ENCODE measurements around the gene GBX1.

The GBX1 gene

DNA sequence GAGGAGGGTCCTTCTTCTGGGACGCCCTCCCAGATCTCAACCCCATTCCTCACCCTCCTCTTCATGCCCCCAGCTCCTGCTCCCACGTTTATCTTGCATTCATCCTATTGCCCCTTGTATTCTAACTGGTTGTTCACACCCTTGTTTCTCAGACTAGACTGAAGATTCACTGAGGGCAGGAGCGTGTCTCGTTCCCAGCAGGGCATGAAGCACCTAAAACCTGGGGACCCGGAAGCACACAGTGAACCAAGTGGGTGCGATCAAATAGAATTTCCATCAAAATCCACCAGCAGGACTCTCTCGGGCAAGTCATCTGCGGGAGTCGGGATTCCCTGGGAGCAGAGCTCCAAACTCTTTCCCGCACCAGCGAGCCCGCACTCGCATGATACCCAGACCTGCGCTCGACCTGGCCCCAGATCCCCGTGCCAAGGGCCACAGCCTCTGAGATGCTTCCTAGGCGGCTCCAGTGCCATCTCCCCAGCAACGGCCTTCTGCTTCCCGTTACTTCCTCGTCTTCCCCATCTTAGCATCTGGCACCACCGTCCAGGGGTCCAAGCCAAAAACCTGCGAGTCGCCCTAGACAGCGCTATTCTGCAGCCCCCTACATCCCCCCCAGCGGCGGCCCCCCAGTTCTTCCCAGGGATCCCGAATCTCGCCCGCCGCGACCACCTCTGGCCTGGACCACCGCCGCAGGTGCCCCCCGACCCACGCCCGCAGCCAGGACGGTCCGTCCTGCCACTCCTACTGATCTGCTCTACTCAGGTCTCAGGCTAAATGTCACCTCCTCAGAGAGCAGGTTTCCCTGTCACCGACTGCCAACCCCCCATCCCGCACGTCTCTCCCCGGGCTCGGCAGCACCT lies 6.1 kb upstream of the GBX1 start:
- DNase-seq (ENCODE audit: low spot score): no peak

DNA sequence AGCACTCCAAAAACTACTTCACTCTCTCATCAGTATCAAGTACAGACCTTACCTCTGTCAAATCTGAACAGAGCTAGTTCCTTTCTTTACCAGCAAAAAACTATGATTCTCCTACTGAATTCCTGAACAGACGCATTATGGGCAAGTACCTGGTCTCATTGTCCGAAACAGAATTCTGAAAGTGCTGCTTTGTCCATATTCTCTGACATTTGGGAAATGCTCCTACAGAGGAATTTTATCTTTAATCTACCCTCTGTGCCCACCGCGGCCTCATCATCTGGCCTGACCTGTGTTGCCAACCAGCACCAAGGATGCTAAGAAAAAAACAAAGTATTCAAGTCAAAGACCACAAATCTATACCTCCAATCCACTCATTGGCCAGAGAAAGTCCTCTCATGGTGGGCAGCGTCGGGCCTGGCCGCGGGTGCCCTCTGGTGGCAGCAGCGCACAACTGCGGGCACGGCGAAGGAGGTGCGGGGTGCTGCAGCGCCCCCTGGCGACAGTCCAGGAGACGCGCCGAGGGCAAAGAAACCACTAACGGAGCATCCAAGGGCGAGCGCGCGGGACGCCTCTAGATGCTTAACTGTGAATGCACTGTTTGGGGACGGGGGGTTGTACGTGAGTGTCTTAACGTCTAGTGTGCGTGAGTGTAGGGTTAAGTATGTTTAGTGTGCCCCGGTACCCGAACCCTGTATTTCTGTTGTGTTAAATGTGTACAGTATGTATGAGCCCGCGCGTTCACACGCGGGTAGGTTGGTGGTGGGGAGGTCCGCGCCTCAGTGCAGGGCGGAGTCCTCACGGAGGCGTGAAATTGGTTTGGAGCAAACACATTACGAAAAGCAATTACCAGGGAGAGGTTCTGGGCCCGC lies 5.0 kb upstream of the GBX1 start:
- DNase-seq (ENCODE audit: low spot score): peak; percentile 89

DNA sequence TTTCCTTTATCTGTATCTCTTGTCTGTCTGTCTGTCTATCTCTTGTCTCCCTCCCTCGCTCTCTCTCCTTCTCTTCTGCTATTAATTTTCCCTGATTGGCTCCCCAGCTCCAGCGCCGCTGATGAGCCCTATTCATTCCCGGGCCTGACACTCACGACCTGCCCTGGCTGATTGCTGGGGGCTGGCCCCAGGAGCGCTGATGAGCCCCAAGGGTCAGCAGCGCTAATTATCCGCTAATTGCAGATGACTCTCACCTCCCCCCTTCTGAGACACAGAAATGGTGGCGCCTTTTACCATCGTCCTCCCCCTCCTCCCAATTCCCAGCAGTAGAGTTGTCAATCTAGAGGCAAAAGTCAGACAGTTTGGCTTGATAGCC lies 1.3 kb upstream of the GBX1 start:
- no peak for DNase-seq (ENCODE audit: low spot score)

- no peak for DNase-seq (ENCODE audit: low spot score)
Measured at GRCh38 chr7:151168003-151168786, 701 bp upstream of the GBX1 start.

DNA sequence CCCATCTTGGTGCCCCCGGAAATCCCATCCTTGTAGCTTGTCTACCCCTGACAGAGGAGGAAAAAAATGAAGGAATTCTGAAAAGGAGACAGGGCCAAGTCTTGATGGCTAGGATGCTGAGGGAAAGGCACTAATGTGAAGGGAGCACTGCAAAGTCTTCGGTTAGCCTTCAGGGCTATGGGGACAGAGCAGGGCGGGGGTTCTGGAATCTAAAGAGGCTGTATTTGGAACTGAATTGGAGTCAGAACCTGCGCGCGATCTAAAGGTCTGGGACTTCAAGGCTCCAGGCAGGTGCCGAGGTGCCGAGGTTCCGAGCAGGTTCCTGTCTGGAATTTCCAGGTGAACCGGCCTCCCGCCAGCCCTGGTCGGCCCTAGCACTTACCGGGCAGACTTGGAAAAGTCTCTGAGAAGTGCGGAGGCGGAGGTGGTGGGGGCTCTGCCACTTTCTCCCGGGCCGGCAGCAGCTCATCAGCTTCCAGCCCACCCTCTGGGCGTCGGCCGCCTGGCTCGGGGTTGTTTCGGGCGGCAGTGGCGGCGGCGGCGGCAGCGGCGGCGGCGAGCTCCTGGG lies 781 bp downstream of the GBX1 start:
- no peak for DNase-seq (ENCODE audit: low spot score)

DNA sequence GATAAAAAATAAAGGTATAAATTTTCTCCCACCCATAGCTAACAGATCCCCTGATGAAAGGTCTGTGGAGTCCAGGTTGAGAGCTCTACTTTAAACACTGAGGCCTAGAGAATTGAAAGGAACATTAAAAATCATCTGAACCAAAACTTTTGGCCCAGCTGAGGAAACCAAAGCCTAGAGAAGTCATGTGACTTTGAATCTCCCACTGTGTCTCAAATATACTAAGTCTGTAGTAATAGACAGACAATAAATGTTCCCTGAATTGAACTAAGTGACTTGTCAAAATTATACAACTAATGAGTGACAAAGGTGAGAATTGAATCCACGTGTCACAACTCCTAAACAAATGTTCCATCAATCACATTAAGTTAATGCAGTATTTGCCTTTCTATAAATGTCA lies 5.7 kb downstream of the GBX1 start:
- no peak for DNase-seq (ENCODE audit: low spot score)

DNA sequence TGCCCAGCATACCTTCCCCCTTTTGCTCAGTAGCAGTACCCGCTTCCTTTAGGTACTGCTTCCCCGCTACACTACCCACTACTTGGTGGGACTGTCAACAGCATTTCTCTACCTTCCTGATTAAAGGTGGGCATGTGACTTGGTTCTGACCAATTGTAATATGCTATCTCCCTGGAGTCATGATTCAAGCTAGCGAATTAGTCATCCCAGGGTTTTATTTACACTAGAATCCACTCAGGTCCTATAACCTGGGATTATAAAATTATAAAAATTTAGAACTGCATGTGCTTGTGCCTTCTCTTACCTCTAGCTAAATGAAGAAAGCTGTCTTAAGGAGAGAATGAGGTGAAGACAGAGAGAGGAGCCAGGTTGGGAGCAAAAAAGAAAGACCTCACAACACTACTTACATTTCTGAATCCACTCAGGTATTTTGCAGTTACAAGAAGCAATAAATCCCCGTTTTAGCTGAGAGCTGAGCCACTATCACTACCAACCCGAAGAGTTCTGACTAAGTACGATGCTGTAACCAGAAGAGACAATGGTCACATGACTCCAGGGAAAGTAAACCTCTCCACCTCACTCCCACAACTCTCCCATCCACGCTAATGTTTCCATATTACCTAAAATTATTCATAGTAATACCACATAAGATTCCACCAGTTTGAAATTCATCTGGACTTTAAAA lies 9.7 kb downstream of the GBX1 start:
- DNase-seq (ENCODE audit: low spot score): no peak

DNA sequence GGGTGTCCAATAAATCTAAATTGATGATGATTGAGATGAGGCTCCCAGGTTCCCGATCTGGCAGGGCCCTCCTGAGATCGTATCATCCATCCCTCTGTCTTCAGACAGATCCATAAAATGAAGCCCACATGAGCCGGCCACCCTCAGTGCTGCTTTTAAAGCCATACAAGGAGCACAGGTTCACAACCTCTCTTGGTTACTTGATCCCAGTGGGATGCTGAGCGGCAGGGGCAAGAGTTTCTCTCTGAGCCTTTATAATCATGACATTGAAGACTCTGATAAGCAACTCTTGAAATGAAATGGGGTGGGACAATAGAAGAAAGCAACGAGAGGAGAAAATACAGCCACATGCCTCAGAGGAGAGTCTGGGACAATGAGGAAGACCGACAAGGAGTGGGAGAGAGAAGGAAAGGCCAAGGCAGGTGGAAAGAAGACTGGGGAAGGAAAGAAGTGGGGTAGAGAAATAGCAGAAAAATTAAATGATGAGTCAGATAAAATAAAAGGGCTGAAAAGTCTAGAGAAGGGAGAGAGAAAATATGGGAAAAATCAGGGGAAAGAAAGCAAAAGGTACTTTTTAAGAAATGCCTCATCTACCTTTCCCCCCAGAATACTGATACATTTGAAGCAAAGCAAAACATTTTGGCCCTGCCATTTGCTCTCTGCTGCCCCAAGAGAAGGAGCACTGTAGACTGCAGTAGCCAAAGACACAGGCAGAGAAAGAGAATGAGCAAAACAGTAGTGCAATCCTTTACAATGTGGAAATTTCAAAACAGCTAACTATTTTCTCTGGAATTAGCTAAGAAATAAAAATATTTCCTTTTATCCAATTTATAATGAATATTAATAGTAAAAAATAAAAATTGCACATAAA lies 14.6 kb downstream of the GBX1 start:
- no peak for DNase-seq (ENCODE audit: low spot score)

DNA sequence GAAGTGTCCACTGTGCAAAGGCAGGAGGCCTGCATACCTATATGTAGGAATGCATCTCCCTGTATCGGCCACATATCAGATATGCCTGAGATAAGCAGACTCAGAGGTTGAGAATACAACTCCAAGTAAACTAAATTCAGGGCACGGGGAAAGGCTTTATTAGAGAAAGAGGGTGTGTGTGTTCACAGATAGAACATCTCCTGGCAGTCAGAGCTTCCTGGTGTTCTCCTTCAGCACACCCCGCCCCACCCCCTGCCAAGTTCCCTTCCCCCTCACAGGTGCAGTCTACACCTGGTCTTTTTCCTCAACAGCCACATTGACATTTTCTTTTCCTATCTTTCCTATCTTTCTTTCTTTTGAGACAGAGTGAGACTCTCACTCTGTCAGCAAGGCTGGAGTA lies 17.1 kb downstream of the GBX1 start:
- DNase-seq (ENCODE audit: low spot score): no peak

GRCh38 chr7:151148319-151149259 lies 18.9 kb downstream of the GBX1 start:
- DNase-seq (ENCODE audit: low spot score): no peak

- DNase-seq (ENCODE audit: low spot score): no peak
Measured at GRCh38 chr7:151146761-151147160, 20.7 kb downstream of the GBX1 start.

DNA sequence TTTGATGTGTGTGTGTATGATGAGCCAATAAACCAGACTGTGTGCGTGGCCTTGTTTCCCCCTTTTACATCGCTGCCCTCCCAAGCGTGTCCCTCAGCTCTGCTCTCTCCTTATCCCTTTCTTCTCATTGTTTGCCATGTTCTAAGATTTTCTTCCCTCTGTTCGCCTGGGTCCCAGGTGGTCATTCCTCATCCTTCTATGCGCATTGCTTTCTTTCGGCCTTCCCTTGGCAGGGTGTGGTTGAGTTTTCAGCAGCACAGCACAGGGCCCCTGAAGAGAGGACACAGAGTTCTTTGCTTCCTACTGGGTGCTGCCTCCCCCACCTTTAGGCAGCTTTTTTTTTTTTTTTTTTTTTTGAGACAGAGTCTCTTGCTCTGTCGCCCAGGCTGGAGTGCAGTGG lies 23.1 kb downstream of the GBX1 start:
- no peak for DNase-seq (ENCODE audit: low spot score)

DNA sequence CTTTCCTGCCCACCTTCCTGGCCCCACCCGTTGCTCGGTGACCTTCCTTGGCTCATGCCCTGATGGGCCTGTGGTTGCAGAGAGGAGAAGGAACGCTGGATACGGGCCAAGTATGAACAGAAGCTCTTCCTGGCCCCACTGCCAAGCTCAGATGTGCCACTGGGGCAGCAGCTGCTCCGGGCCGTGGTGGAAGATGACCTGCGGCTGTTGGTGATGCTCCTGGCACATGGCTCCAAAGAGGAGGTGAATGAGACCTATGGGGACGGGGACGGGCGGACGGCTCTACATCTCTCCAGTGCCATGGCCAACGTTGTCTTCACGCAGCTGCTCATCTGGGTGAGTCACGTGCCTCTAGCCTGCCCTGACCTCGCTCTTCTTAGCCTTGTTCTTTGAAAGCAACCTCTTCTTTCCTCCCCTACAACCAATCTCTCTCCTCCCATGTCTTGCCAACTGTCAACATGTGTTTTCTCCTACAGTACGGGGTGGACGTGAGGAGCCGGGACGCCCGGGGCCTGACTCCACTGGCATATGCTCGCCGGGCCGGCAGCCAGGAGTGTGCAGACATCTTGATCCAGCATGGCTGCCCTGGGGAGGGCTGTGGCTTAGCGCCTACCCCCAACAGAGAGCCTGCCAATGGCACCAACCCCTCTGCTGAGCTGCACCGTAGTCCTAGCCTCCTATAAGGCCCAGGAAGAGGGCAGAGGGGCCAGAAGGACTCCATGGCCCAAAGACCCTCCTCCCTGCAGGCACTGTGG lies 24.1 kb downstream of the GBX1 start:
- DNase-seq (ENCODE audit: low spot score): no peak

DNA sequence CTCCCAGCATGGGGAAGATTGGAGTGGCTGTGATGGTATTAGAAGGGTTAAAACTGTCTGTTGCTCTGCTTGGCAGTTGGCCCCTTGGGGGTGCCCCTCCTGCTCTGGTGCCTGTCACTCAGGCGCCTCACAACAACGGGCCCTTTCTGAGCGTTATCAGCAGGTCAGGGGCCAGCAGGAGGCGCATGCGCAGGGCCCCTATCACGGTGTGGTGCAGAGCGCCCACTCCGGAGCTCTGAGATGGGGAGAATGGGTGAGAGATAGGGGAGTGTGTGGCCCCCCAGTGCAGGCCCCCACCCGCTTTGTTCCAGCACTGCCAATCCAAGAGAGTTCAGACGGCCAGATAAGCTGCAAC lies 24.8 kb downstream of the GBX1 start:
- no peak for DNase-seq (ENCODE audit: low spot score)

- no peak for DNase-seq (ENCODE audit: low spot score)
Measured at GRCh38 chr7:151141855-151142685, 25.4 kb downstream of the GBX1 start.

DNA sequence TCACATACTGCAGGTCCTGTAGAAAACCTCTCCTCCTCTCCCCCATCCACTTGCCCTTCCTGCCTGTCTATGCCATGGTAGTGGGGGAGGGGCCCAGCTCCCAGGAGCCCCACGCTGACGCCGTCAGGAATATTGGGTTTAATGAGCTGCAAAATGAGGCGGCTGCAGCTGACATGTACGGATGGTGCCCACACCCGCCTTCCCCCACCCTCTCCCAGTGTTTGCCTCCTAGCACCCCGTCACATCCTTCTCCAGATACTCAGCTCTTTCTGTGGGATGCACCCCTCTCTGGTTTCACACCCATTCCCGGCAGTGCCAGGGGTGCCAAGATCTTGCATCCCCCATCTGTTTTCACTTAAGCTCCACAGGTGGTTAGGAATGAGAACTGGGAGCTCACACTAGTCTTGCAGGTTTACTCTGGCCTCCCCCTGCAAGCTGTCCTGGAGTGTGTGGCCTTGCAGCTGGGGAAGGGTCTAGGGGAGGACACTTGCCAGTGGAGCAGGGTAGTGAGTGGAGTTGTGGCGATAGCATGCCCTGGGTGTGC lies 26.1 kb downstream of the GBX1 start:
- DNase-seq (ENCODE audit: low spot score): no peak

DNA sequence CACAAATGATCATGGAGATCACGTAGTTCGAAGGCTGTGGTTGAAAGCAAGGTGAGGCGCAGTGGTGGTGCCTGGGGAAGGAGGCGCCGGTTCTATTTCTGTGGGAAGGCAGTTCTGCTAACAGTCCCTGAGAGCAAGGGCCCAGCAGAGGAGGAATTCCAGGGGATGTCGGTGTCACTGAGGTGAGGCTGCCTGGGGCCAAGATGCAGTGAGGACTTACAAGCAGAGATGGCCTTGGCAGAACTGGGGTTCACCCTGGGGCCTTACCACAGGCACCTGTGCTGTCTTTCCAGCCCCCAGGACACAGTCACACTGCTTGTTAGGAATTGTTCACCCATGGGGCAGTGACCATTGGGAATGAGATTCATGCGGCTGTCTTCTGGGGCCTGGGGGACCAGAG lies 26.7 kb downstream of the GBX1 start:
- no peak for DNase-seq (ENCODE audit: low spot score)

GRCh38 chr7:151139791-151140190 lies 27.7 kb downstream of the GBX1 start:
- peak; percentile 48 for DNase-seq (ENCODE audit: low spot score)
